GM23338 (cell line): ENCODE results near the gene PALLD.

Experiments used
- CREB1 ChIP-seq: fragments of 250-450 bp; sonication (Bioruptor Pico); IDR thresholded peaks from 2 replicates; pipeline ENCODE4 v1.5.0; 2020; ENCODE audit warnings: low read depth, mild to moderate bottlenecking, moderate library complexity
- EZH2 ChIP-seq: fragments of 200-600 bp; sonication (generic); IDR thresholded peaks from one replicate; pipeline ENCODE4 v1.8.0; 2017; ENCODE audit warnings: antibody characterized with exemption, mild to moderate bottlenecking, low read depth; ENCODE audit not compliant: unreplicated experiment
- EZH2phosphoT487 ChIP-seq: fragments of 200-600 bp; sonication (generic); IDR thresholded peaks from one replicate; pipeline ENCODE4 v1.8.1; 2018; ENCODE audit warnings: antibody characterized with exemption; ENCODE audit not compliant: unreplicated experiment
- JUNB ChIP-seq: IDR thresholded peaks from one replicate; pipeline ENCODE4 v1.6.1; 2016; ENCODE audit warnings: antibody characterized with exemption; ENCODE audit not compliant: unreplicated experiment
- POLR2AphosphoS5 ChIP-seq: IDR thresholded peaks from 2 replicates; pipeline ENCODE4 v1.6.1; 2016; ENCODE audit warnings: antibody characterized with exemption, low read depth
- TF ChIP-seq, protein P1 (sequence below), 2 experiments: fragments of 200-600 bp in 1 of 2; sonication (generic) in 1 of 2; conservative IDR thresholded peaks; 2 replicates each; pipeline versions ENCODE4 v1.5.1 to v1.6.1; 2016 to 2017; ENCODE audit warnings: antibody characterized with exemption in 2 of 2, low read depth in 2 of 2, mild to moderate bottlenecking in 2 of 2, moderate library complexity in 1 of 2
- TF ChIP-seq, protein P2 (sequence below): IDR thresholded peaks from 2 replicates; pipeline ENCODE4 v1.6.1; 2016; ENCODE audit warnings: antibody characterized with exemption

DNA sequence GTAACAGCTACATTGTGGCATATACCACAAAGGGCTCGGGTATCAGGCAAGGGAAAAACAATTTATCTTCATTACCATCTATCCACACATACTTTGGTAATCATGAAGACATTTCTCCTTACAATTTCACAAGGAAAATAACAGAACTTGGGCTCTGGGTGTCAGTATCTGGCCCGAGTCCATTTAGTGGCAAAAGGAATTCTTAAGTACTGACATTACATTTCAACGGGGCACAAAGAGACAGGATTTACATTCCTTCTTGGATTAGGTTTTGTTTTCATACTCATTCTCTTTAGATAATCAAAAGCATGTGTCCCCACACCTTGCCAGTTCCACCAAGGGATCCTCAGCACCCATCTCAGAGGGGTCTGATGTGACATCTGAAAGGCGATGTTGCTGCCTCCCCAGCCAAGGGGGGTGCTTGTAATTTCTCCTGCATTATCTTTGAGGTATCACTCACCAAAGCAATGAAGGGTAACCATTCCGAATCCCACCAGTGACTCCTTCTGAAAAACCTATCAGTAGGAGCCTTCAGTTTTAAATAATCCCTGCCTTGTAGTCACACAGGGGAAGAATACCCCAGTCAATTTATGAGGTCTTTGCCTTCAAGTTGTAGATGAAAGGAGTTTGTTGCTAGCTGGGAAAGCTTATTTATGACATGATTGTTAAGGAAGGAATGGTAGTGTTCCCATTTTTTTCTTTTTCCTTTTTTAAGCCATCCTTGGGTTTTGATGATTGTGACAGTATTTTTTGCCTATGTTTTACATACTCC is 118.6 kb downstream of the PALLD start:
- TF ChIP-seq EZH2phosphoT487 (no peak), JUNB (no peak), EZH2 (no peak), CREB1 (CRISPR knock-in tag) (no peak), POLR2AphosphoS5 (no peak)
- TF ChIP-seq, protein P1, sequence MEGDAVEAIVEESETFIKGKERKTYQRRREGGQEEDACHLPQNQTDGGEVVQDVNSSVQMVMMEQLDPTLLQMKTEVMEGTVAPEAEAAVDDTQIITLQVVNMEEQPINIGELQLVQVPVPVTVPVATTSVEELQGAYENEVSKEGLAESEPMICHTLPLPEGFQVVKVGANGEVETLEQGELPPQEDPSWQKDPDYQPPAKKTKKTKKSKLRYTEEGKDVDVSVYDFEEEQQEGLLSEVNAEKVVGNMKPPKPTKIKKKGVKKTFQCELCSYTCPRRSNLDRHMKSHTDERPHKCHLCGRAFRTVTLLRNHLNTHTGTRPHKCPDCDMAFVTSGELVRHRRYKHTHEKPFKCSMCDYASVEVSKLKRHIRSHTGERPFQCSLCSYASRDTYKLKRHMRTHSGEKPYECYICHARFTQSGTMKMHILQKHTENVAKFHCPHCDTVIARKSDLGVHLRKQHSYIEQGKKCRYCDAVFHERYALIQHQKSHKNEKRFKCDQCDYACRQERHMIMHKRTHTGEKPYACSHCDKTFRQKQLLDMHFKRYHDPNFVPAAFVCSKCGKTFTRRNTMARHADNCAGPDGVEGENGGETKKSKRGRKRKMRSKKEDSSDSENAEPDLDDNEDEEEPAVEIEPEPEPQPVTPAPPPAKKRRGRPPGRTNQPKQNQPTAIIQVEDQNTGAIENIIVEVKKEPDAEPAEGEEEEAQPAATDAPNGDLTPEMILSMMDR (conservative IDR thresholded peaks at IDR 0.05; ENCODE audit: low read depth in 2 of 2) = no peak
- TF ChIP-seq, protein P2, sequence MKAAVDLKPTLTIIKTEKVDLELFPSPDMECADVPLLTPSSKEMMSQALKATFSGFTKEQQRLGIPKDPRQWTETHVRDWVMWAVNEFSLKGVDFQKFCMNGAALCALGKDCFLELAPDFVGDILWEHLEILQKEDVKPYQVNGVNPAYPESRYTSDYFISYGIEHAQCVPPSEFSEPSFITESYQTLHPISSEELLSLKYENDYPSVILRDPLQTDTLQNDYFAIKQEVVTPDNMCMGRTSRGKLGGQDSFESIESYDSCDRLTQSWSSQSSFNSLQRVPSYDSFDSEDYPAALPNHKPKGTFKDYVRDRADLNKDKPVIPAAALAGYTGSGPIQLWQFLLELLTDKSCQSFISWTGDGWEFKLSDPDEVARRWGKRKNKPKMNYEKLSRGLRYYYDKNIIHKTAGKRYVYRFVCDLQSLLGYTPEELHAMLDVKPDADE = no peak
